Activated B cell treated with CpG ODN at 0.5 μM for 24 hours (primary cell): ENCODE results near the gene NPAS3. TPM values are rescaled to one million over a fixed set of nuclear protein-coding genes. Genes with fewer than 3 reads are reported as not detected.

Experiments
- ATAC-seq: fragments of 200-7000 bp; cut with Tn5 transposase; one replicate; pipeline ENCODE4 v1.10.0; 2021; ENCODE audit warnings: low read depth, mild to moderate bottlenecking, moderate library complexity
- CTCF ChIA-PET: fragments of 350-600 bp; sonication (Branson Sonifier 250); formaldehyde crosslinking; loops from one replicate; lab custom pipeline; 2021; ENCODE audit warnings: antibody characterized with exemption; lab: Charles Lee
- POLR2A ChIA-PET: fragments of 350-600 bp; sonication (Branson Sonifier 250); formaldehyde crosslinking; loops from one replicate; lab custom pipeline; 2021; ENCODE audit warnings: antibody characterized with exemption; lab: Charles Lee
- DNase-seq: peaks from one replicate; pipeline ENCODE4 v3.0.0; 2022
- H3K27ac Mint-ChIP-seq: one replicate; pipeline ENCODE4 v1.8.0; 2020; ENCODE audit warnings: mixed read lengths
- H3K27me3 Mint-ChIP-seq: one replicate; pipeline ENCODE4 v1.8.0; 2021; ENCODE audit warnings: mixed read lengths
- H3K36me3 Mint-ChIP-seq: one replicate; pipeline ENCODE4 v1.8.0; 2021; ENCODE audit warnings: low read depth, mixed read lengths
- H3K4me1 Mint-ChIP-seq: one replicate; pipeline ENCODE4 v1.8.0; 2021; ENCODE audit warnings: mixed read lengths
- H3K4me3 Mint-ChIP-seq: one replicate; pipeline ENCODE4 v1.8.0; 2020; ENCODE audit warnings: mild to moderate bottlenecking, mixed read lengths
- H3K9me3 Mint-ChIP-seq: one replicate; pipeline ENCODE4 v1.8.0; 2020; ENCODE audit warnings: mixed read lengths
- intact Hi-C: fragments of 100-400 bp; cut with micrococcal nuclease; formaldehyde crosslinking; loops from one replicate; pipeline ENCODE4 v1.15.1; 2024
- total RNA-seq: library from RNA; stranded (reverse); gene quantifications from 2 replicates; pipeline ENCODE4 v1.2.3, GENCODE V29; 2022
- TF ChIP-seq, protein P1 (sequence below): fragments of 200-600 bp; IDR thresholded peaks from one replicate; pipeline ENCODE4 v1.8.0; 2022; ENCODE audit warnings: antibody characterized with exemption, mild to moderate bottlenecking

Gene NPAS3
- total RNA-seq, 1 donor from 2014 or later: not detected

DNA sequence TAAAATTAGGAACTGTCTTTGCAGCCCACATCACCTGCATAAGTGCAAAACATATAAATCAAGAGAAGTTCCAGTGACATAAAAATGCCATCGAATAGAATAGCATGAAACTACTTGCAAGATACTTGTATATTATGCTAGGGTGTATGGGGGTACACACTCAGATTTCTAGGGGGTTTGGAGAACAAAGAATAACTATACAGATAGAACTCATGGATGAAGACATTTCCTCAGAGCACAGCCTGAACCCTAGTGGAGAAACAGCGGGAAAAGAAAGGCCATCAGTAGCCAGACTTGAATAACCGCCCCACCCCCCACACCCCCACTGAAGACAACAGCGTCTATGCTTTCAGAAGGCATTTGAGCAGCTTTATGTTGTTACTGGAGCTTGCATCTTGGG, 425.8 kb downstream of the NPAS3 start:
- Mint-ChIP-seq H3K4me3 (no peak overlapping the region), H3K27me3 (no peaks in the 10 kb centered on the region), H3K36me3 (no peaks in the 10 kb centered on the region), H3K27ac (no peak overlapping the region), H3K9me3 (no peaks in the 10 kb centered on the region), H3K4me1 (no peaks in the 10 kb centered on the region)
- intact Hi-C loops: no loop called here
- ChIA-PET CTCF (no interaction called here), POLR2A (no interaction called here)
- ATAC-seq (no peak), DNase-seq (no peak)
- TF ChIP-seq, protein P1, sequence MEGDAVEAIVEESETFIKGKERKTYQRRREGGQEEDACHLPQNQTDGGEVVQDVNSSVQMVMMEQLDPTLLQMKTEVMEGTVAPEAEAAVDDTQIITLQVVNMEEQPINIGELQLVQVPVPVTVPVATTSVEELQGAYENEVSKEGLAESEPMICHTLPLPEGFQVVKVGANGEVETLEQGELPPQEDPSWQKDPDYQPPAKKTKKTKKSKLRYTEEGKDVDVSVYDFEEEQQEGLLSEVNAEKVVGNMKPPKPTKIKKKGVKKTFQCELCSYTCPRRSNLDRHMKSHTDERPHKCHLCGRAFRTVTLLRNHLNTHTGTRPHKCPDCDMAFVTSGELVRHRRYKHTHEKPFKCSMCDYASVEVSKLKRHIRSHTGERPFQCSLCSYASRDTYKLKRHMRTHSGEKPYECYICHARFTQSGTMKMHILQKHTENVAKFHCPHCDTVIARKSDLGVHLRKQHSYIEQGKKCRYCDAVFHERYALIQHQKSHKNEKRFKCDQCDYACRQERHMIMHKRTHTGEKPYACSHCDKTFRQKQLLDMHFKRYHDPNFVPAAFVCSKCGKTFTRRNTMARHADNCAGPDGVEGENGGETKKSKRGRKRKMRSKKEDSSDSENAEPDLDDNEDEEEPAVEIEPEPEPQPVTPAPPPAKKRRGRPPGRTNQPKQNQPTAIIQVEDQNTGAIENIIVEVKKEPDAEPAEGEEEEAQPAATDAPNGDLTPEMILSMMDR: no peak

DNA sequence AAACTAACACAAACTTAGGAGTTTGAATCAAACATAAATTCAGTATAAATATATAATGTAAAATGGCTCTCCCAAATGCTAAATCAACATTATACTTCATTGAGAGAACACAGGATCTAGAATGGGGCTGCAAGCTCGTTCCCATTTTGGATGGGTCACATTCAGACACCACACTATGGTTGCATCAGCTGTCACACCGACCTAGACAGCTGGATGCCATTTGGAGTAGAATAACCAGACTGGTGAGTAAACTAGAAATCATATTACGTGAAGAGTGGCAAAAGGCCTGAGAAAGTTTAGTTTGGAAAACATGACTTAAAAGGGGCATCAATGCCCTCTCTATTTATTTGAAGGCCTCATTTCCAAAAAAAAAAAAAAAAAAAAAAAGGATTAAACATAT, 430.4 kb downstream of the NPAS3 start:
- POLR2A ChIA-PET: no interaction called here
- ATAC-seq: no peak
- Mint-ChIP-seq H3K4me1 (no peaks in the 10 kb centered on the region), H3K27ac (no peak overlapping the region), H3K27me3 (no peaks in the 10 kb centered on the region), H3K36me3 (no peaks in the 10 kb centered on the region), H3K4me3 (no peak overlapping the region), H3K9me3 (no peaks in the 10 kb centered on the region)
- DNase-seq: no peak
- intact Hi-C loops: no loop called here
- TF ChIP-seq, protein P1: no peak
- CTCF ChIA-PET: no interaction called here

DNA sequence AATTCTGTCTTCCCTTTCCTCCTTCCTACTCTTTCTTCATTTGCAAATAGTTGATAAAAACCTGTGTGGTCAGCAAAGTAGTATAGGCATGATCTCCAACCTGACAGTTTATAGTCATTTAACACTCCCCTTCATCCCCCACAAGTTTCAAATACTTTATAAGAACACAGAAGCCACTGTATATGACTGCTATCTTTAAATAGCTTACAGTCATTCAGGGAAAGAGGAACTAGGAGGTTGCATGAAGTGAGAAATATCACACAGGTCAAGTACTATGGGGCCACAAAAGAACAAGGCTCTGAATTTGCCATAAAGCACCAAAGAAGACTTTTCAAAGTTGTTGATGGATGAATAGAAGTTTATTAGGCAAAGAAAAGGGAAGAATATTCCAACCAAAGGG, 431.3 kb downstream of the NPAS3 start:
- H3K4me3 Mint-ChIP-seq: no peak overlapping the region
- ATAC-seq (no peak), DNase-seq (no peak)
- TF ChIP-seq, protein P1: no peak
- intact Hi-C loops: no loop called here
- no peaks in the 10 kb centered on the region for H3K4me1 Mint-ChIP-seq
- CTCF ChIA-PET: no interaction called here
- no peaks in the 10 kb centered on the region for H3K27me3 Mint-ChIP-seq
- H3K36me3 Mint-ChIP-seq: no peaks in the 10 kb centered on the region
- no peak overlapping the region for H3K27ac Mint-ChIP-seq
- no peaks in the 10 kb centered on the region for H3K9me3 Mint-ChIP-seq
- POLR2A ChIA-PET: no interaction called here

DNA sequence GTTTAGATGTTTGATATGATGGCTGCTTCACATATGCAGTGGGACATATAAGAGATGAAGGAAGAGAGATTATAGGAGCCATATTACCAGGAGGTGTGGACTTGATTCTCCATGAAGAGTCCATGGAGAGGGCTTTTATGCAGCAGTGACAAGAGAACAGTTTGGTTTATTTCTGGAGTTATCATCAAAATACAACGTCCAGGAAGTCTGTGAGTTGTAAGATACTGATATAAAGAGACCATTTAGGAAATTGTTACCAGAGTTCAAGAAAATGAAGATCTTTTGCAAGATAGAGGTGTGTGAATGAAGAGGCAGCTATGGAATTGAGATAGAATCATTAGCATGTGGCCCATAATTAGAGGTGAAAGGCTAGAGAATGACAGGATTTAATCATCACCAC, 431.7 kb downstream of the NPAS3 start:
- no peaks in the 10 kb centered on the region for H3K36me3 Mint-ChIP-seq
- DNase-seq: no peak
- no peaks in the 10 kb centered on the region for H3K9me3 Mint-ChIP-seq
- ChIA-PET POLR2A (no interaction called here), CTCF (no interaction called here)
- H3K27ac Mint-ChIP-seq: no peak overlapping the region
- no peaks in the 10 kb centered on the region for H3K27me3 Mint-ChIP-seq
- no peak for ATAC-seq
- no peaks in the 10 kb centered on the region for H3K4me1 Mint-ChIP-seq
- no peak overlapping the region for H3K4me3 Mint-ChIP-seq
- TF ChIP-seq, protein P1: no peak
- intact Hi-C loops: no loop called here

DNA sequence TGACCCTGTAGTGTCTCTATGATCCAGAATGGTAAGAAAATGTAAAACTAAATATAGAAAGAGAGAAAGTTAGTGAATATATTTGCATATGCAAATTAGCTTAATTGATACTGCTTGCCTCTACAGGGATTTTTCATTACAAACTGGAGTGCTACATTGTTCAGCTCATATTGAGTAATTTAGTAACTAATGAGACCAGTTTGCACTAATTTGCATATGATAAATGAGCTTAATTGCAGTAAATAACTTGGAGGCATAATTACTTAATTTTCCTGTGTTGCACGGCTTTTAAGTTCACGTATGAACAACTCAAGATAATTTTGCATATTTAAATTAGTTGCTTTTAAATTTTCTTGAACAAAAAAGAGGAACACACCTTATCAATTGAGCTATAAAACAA, 436.5 kb downstream of the NPAS3 start:
- intact Hi-C loops: no loop called here
- ATAC-seq: no peak
- Mint-ChIP-seq H3K4me3 (no peak overlapping the region), H3K4me1 (no peaks in the 10 kb centered on the region), H3K36me3 (no peaks in the 10 kb centered on the region), H3K27ac (no peak overlapping the region), H3K9me3 (peaks cover 3% of the 10 kb centered on the region), H3K27me3 (no peaks in the 10 kb centered on the region)
- DNase-seq: no peak
- CTCF ChIA-PET: no interaction called here
- TF ChIP-seq, protein P1: no peak
- POLR2A ChIA-PET: no interaction called here
